Measurements from ENCODE around the gene UQCC5.

- TF ChIP-seq EZH2 (IDR thresholded peaks at IDR 0.05) (no peak), CTCF (IDR thresholded peaks at IDR 0.05) (no peak)
These were observed 48.4 kb upstream of the UQCC5 start for GRCh38 chr3:52487788-52488691.

All from neural progenitor cell (in vitro differentiated cells).